ENCODE data around the gene FOXI2. TPM values are rescaled to one million over a fixed set of nuclear protein-coding genes. Genes with fewer than 3 reads are reported as not detected.

Gene FOXI2
- total RNA-seq, 4 donors from 2014 or later = 0.12 to 1.5 (median 0.56) TPM

DNA sequence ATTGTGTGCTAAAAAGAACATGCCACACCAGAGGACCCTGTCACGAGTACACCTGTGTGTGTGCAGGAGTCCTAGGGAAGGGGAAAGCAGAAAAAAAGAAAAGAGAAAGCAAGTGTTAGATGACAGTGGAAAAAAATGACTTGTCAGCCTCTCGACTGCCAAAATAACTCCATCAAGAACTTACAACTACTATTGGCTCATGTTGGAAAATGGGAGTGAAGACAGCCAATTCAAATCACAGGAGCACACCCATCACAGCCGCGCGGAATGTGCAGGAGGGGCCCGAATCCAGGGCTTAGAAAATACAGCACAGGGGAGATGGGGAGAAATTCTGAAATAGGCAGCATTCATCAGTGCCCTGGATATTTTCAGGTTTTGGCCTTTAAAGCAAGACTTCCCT lies 38.1 kb upstream of the FOXI2 start:
- intact Hi-C loops (cut with DNase I) = no loop called here
- DNase-seq = no peak
- Histone ChIP-seq H3K36me3 (no peaks in the 10 kb centered on the region), H3K27me3 (peaks cover 0 to 4% (median 0%) of the 10 kb centered on the region in 4 donors), H3K4me1 (no peaks in the 10 kb centered on the region), H3K4me3 (no peak overlapping the region), H3K27ac (no peak overlapping the region), H3K9me3 (no peaks in the 10 kb centered on the region)
- 71 to 76% methylated on average over 6 of the region's 6 CpGs for WGBS, 2 donors
- TF ChIP-seq, protein P1, sequence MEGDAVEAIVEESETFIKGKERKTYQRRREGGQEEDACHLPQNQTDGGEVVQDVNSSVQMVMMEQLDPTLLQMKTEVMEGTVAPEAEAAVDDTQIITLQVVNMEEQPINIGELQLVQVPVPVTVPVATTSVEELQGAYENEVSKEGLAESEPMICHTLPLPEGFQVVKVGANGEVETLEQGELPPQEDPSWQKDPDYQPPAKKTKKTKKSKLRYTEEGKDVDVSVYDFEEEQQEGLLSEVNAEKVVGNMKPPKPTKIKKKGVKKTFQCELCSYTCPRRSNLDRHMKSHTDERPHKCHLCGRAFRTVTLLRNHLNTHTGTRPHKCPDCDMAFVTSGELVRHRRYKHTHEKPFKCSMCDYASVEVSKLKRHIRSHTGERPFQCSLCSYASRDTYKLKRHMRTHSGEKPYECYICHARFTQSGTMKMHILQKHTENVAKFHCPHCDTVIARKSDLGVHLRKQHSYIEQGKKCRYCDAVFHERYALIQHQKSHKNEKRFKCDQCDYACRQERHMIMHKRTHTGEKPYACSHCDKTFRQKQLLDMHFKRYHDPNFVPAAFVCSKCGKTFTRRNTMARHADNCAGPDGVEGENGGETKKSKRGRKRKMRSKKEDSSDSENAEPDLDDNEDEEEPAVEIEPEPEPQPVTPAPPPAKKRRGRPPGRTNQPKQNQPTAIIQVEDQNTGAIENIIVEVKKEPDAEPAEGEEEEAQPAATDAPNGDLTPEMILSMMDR (IDR thresholded peaks at IDR 0.05) = no peak
- TF ChIP-seq POLR2A (IDR thresholded peaks at IDR 0.05) = no peak

DNA sequence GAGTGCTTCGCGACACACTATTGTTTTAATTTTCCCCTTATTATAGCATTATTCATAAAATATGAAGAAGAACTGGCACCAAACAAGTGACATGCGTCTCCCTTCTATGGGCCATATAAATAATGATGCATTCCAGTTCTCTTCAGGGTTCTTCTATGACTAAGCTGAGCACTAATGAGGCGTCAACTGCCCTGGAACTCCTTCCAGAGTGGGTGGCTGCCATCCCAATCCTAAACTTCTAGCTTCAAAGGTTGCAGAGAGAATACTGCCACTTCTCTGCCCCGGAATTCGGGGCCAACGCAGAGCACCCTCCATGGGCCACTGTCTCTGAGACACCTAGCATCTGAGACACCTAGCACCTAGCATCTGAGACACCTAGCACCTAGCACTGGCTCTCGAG lies 37.7 kb upstream of the FOXI2 start:
- TF ChIP-seq, protein P1 (IDR thresholded peaks at IDR 0.05) = no peak
- TF ChIP-seq POLR2A (IDR thresholded peaks at IDR 0.05) = no peak
- DNase-seq = no peak
- Histone ChIP-seq H3K36me3 (no peaks in the 10 kb centered on the region), H3K27ac (no peak overlapping the region), H3K27me3 (peaks cover 0 to 4% (median 0%) of the 10 kb centered on the region in 4 donors), H3K4me3 (no peak overlapping the region), H3K4me1 (no peaks in the 10 kb centered on the region), H3K9me3 (no peaks in the 10 kb centered on the region)
- 66 to 74% methylated on average over 5 to 8 of the region's 8 CpGs for WGBS, 2 donors
- intact Hi-C loops (cut with DNase I) = no loop called here

GRCh38 chr10:127702271-127702670 lies 34.7 kb upstream of the FOXI2 start:
- intact Hi-C loops (cut with DNase I) = no loop called here
- Histone ChIP-seq H3K36me3 (no peaks in the 10 kb centered on the region), H3K4me1 (no peaks in the 10 kb centered on the region), H3K27ac (no peak overlapping the region), H3K27me3 (no peaks in the 10 kb centered on the region), H3K9me3 (no peaks in the 10 kb centered on the region), H3K4me3 (no peak overlapping the region)
- DNase-seq = no peak
- WGBS, 2 donors = 44 to 58% methylated on average over 4 of the region's 4 CpGs
- TF ChIP-seq, protein P1 (IDR thresholded peaks at IDR 0.05) = no peak
- TF ChIP-seq POLR2A (IDR thresholded peaks at IDR 0.05) = no peak

- no peak overlapping the region for H3K4me3 ChIP-seq
- no peak for DNase-seq
- no peaks in the 10 kb centered on the region for H3K27me3 ChIP-seq
- no peaks in the 10 kb centered on the region for H3K36me3 ChIP-seq
- 38 to 39% methylated on average over 6 of the region's 6 CpGs for WGBS, 2 donors
- intact Hi-C loops (cut with DNase I) = no loop called here
- H3K9me3 ChIP-seq = no peaks in the 10 kb centered on the region
- TF ChIP-seq POLR2A (IDR thresholded peaks at IDR 0.05) = no peak
- TF ChIP-seq, protein P1 (IDR thresholded peaks at IDR 0.05) = no peak
- no peak overlapping the region for H3K27ac ChIP-seq
- H3K4me1 ChIP-seq = no peaks in the 10 kb centered on the region
Observed at GRCh38 chr10:127715249-127715648, 21.7 kb upstream of the FOXI2 start.

DNA sequence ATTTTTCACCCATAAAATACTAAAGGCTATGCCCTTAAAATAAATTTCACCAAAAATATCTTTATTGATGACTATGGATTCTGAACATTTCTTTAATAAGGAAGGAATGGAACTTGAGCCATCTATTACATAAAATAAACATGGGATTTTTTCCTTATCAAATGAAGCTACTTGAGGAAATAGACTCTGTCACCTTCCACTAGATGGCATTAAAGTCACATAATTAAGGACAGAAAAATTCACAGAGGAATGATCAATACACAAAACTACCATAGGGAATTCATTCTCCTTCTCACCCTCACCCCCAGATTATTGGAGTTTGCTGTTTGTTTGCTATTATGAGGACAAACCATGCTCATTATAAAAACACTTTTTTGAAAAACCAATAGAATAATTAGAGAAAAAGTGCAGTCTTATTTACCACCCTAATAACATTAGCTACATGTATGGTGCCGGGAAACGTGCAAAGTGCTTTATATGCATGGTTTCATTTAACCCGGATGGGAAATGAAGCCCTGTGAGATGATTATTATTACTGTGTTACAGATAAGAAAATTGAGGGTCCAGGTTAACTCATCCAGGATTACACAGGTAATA lies 21.1 kb upstream of the FOXI2 start:
- Histone ChIP-seq H3K9me3 (no peaks in the 10 kb centered on the region), H3K4me1 (no peaks in the 10 kb centered on the region), H3K4me3 (no peak overlapping the region), H3K27ac (no peak overlapping the region), H3K36me3 (no peaks in the 10 kb centered on the region), H3K27me3 (no peaks in the 10 kb centered on the region)
- no peak for TF ChIP-seq POLR2A (IDR thresholded peaks at IDR 0.05)
- TF ChIP-seq, protein P1 (IDR thresholded peaks at IDR 0.05) = peak in 4 of 6 experiments; percentile 35 to 58 (median 40)
- 50 to 82% methylated on average over 3 of the region's 3 CpGs for WGBS, 2 donors
- intact Hi-C loops (cut with DNase I) = no loop called here
- DNase-seq = no peak

Measured in esophagus squamous epithelium (tissue), 5 donors.